ENCODE measurements around the gene PAGR1. TPM values are rescaled to one million over a fixed set of nuclear protein-coding genes. Genes with fewer than 3 reads are reported as not detected.

PAGR1 gene
- total RNA-seq, 1 donor from 2014 or later, result 29.1 TPM

DNA sequence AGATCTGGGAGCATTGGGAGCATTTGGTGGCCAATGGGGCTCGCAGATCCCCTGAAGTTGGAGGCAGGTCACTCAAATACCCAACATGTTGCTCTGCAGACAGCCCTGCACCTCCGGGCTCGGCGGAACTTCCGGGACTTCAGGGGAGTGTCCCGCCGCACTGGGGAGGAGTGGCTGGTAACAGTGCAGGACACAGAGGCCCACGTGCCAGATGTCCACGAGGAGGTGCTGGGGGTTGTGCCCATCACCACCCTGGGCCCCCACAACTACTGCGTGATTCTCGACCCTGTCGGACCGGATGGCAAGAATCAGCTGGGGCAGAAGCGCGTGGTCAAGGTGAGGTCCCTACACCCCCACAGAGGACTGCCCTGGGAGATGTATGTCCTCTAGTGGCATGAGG is 20.7 kb downstream of the PAGR1 start:
- Mint-ChIP-seq H3K9me3 (ENCODE audit: unreplicated experiment) (no peaks in the 10 kb centered on the region), H3K4me3 (ENCODE audit: unreplicated experiment) (no peak overlapping the region), H3K27me3 (ENCODE audit: unreplicated experiment) (no peaks in the 10 kb centered on the region), H3K4me1 (ENCODE audit: unreplicated experiment) (no peaks in the 10 kb centered on the region), H3K27ac (ENCODE audit: unreplicated experiment) (no peak overlapping the region), H3K36me3 (ENCODE audit: unreplicated experiment) (peaks cover 47% of the 10 kb centered on the region)
- no peak for TF ChIP-seq CTCF (IDR thresholded peaks at IDR 0.05)
- DNase-seq (ENCODE audit: extremely low spot score, unreplicated experiment), result no peak

DNA sequence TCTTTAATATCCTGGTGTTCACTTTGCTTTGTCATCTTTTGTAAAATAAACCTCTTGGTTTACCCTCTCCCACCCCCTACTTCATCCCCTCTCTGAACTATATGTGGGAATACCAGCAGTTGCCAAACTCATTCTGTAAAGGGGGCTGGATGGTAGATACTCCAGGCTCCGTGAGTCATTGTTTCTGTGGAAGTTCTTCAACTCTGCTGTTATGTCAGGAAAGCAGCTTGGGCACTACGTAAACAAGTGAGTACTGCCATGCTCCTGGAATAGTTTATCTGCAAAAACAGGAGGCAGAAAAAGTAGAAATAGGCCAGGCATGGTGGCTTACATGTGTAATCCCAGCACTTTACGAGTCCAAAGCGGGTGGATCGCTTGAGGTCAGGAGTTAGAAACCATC is 21.9 kb downstream of the PAGR1 start:
- DNase-seq (ENCODE audit: extremely low spot score, unreplicated experiment), result no peak
- Mint-ChIP-seq H3K36me3 (ENCODE audit: unreplicated experiment) (peaks cover 46% of the 10 kb centered on the region), H3K9me3 (ENCODE audit: unreplicated experiment) (no peaks in the 10 kb centered on the region), H3K4me1 (ENCODE audit: unreplicated experiment) (no peaks in the 10 kb centered on the region), H3K27ac (ENCODE audit: unreplicated experiment) (no peak overlapping the region), H3K4me3 (ENCODE audit: unreplicated experiment) (no peak overlapping the region), H3K27me3 (ENCODE audit: unreplicated experiment) (no peaks in the 10 kb centered on the region)
- no peak for TF ChIP-seq CTCF (IDR thresholded peaks at IDR 0.05)

GRCh38 chr16:29839822-29840221 is 23.9 kb downstream of the PAGR1 start:
- no peaks in the 10 kb centered on the region for H3K27me3 Mint-ChIP-seq (ENCODE audit: unreplicated experiment)
- H3K36me3 Mint-ChIP-seq (ENCODE audit: unreplicated experiment), result peaks cover 43% of the 10 kb centered on the region
- DNase-seq (ENCODE audit: extremely low spot score, unreplicated experiment), result no peak
- no peak overlapping the region for H3K27ac Mint-ChIP-seq (ENCODE audit: unreplicated experiment)
- no peak for TF ChIP-seq CTCF (IDR thresholded peaks at IDR 0.05)
- no peaks in the 10 kb centered on the region for H3K4me1 Mint-ChIP-seq (ENCODE audit: unreplicated experiment)
- H3K9me3 Mint-ChIP-seq (ENCODE audit: unreplicated experiment), result no peaks in the 10 kb centered on the region
- no peak overlapping the region for H3K4me3 Mint-ChIP-seq (ENCODE audit: unreplicated experiment)

DNA sequence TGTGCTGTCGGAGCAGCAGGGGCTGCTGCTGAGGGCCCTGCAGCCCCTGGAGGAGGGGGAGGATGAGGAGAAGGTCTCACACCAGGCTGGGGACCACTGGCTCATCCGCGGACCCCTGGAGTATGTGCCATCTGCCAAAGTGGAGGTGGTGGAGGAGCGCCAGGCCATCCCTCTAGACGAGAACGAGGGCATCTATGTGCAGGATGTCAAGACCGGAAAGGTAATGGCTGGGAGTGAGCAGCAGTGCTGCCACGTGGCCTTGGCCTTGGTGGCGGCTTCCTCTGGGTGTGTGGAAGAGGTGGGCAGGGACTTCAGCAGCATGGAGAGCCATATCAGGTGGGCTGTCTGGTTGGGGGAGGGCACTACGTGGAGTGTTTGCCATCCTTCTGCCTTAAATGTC is 24.3 kb downstream of the PAGR1 start:
- Mint-ChIP-seq H3K9me3 (ENCODE audit: unreplicated experiment) (no peaks in the 10 kb centered on the region), H3K36me3 (ENCODE audit: unreplicated experiment) (peaks cover 45% of the 10 kb centered on the region), H3K27me3 (ENCODE audit: unreplicated experiment) (no peaks in the 10 kb centered on the region), H3K27ac (ENCODE audit: unreplicated experiment) (no peak overlapping the region), H3K4me3 (ENCODE audit: unreplicated experiment) (no peak overlapping the region), H3K4me1 (ENCODE audit: unreplicated experiment) (no peaks in the 10 kb centered on the region)
- DNase-seq (ENCODE audit: extremely low spot score, unreplicated experiment), result no peak
- TF ChIP-seq CTCF (IDR thresholded peaks at IDR 0.05), result no peak

GRCh38 chr16:29841631-29842030 is 25.7 kb downstream of the PAGR1 start:
- no peak overlapping the region for H3K27ac Mint-ChIP-seq (ENCODE audit: unreplicated experiment)
- no peaks in the 10 kb centered on the region for H3K9me3 Mint-ChIP-seq (ENCODE audit: unreplicated experiment)
- no peaks in the 10 kb centered on the region for H3K4me1 Mint-ChIP-seq (ENCODE audit: unreplicated experiment)
- no peak for DNase-seq (ENCODE audit: extremely low spot score, unreplicated experiment)
- peaks cover 47% of the 10 kb centered on the region for H3K36me3 Mint-ChIP-seq (ENCODE audit: unreplicated experiment)
- H3K27me3 Mint-ChIP-seq (ENCODE audit: unreplicated experiment), result no peaks in the 10 kb centered on the region
- no peak for TF ChIP-seq CTCF (IDR thresholded peaks at IDR 0.05)
- no peak overlapping the region for H3K4me3 Mint-ChIP-seq (ENCODE audit: unreplicated experiment)

All from osteocyte (in vitro differentiated cells).